Measurements from ENCODE around the gene NEK6. TPM values are rescaled to one million over a fixed set of nuclear protein-coding genes. Genes with fewer than 3 reads are reported as not detected.

Gene NEK6
- total and polyA plus RNA-seq, 4 experiments from 2014 or later, result 3.8 to 11.7 (median 8.5) TPM

- Mint-ChIP-seq H3K9me3 (peaks cover 0 to 2% (median 0%) of the 10 kb centered on the region in 8 donors), H3K4me1 (peaks cover 31 to 65% (median 46%) of the 10 kb centered on the region in 4 donors), H3K27ac (peak overlapping the region in 3 of 7 donors; percentile 55 to 87 (median 83)), H3K36me3 (peaks cover 0 to 8% of the 10 kb centered on the region in 2 donors), H3K27me3 (no peaks in the 10 kb centered on the region), H3K4me3 (peak overlapping the region; percentile 65 to 95 (median 92))
- no peaks in the 10 kb centered on the region for H3K36me3 ChIP-seq (ENCODE audit: insufficient read depth, low read length)
- no peak overlapping the region for H3K4me3 ChIP-seq (ENCODE audit: low read length in 2 of 2)
- no peak for DNase-seq
- H3K27me3 ChIP-seq (ENCODE audit: insufficient read depth, low read length), result no peaks in the 10 kb centered on the region
- no peak overlapping the region for H3K27ac ChIP-seq (ENCODE audit: low read depth, low read length)
- no peaks in the 10 kb centered on the region for H3K9me3 ChIP-seq (ENCODE audit: control insufficient read depth in 1 of 2, low read length in 2 of 2)
- intact Hi-C loops (cut with micrococcal nuclease), result loop anchor here (10.0 kb wide), 3 partner anchors 52 to 158 kb away; partner anchors contain the start of gene PSMB7
- H3K4me1 ChIP-seq (ENCODE audit: insufficient read depth, low read length), result peaks cover 31% of the 10 kb centered on the region
- ChIA-PET POLR2A (ENCODE audit: partially characterized antibody) (no interaction called here), CTCF (ENCODE audit: partially characterized antibody) (no interaction called here)
Measured at GRCh38 chr9:124256517-124257069, 1.2 kb upstream of the NEK6 start.

DNA sequence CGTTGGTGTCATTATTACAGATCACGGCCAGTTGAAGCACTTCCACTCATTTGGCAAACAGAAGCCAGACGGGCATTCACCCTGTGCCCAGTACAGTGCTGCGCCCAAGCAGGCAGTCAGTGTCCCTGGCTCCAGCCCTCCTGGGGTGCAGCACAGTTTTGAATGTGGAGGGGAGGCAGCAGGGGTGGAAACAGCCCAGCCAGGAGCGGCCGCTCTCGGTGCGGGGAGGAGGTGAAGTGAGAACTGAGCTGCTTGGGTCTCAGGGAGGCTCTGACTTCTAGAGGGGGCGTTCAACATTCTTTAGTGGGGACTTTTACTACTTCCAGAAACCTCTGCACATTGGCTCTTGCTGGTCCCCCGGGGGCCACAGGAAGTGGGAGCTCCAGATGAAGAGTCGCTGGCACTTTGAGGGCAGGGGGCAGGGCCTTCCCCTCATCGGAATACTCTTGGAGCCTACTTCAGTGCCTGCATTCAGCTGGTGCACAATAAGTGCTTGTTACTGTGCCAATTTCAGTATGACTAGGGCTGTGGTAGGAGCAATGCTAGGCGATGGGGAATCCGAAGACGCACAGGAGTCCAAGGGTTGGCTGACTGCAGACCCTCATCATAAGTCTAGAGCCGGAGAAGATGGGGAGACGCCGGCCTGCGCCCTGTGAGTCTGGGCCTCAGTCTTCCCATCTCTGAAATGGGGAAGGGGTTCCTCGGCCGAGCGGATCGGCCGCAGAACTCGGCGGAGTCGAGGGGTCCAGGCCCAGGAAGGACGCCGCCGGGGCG is 492 bp upstream of the NEK6 start:
- H3K36me3 ChIP-seq (ENCODE audit: insufficient read depth, low read length), result no peaks in the 10 kb centered on the region
- H3K4me1 Mint-ChIP-seq, result peaks cover 33 to 68% (median 49%) of the 10 kb centered on the region in 4 donors
- peak overlapping the region; percentile 57 to 95 (median 87) for H3K27ac Mint-ChIP-seq
- ChIA-PET CTCF (ENCODE audit: partially characterized antibody) (no interaction called here), POLR2A (ENCODE audit: partially characterized antibody) (interaction anchor here (0.5 to 1.1 kb wide), 3 partner anchors 18 to 1567 kb away, joined by 3 to 4 read pairs (median 4); no protein-coding TSS in a partner anchor)
- H3K36me3 Mint-ChIP-seq, result peaks cover 0 to 8% of the 10 kb centered on the region in 2 donors
- H3K4me3 Mint-ChIP-seq, result peak overlapping the region; percentile 89 to 95 (median 92)
- intact Hi-C loops (cut with micrococcal nuclease), result loop anchor here (10.0 kb wide), 3 partner anchors 52 to 158 kb away; partner anchors contain the start of gene PSMB7
- no peaks in the 10 kb centered on the region for H3K9me3 ChIP-seq (ENCODE audit: control insufficient read depth in 1 of 2, low read length in 2 of 2)
- DNase-seq, result no peak
- peak overlapping the region in 1 of 2 donors; percentile 32 for H3K4me3 ChIP-seq (ENCODE audit: low read length in 2 of 2)
- H3K9me3 Mint-ChIP-seq, result peaks cover 0 to 2% (median 0%) of the 10 kb centered on the region in 8 donors
- H3K4me1 ChIP-seq (ENCODE audit: insufficient read depth, low read length), result peaks cover 32% of the 10 kb centered on the region
- no peak overlapping the region for H3K27ac ChIP-seq (ENCODE audit: low read depth, low read length)
- H3K27me3 Mint-ChIP-seq, result no peaks in the 10 kb centered on the region
- no peaks in the 10 kb centered on the region for H3K27me3 ChIP-seq (ENCODE audit: insufficient read depth, low read length)

DNA sequence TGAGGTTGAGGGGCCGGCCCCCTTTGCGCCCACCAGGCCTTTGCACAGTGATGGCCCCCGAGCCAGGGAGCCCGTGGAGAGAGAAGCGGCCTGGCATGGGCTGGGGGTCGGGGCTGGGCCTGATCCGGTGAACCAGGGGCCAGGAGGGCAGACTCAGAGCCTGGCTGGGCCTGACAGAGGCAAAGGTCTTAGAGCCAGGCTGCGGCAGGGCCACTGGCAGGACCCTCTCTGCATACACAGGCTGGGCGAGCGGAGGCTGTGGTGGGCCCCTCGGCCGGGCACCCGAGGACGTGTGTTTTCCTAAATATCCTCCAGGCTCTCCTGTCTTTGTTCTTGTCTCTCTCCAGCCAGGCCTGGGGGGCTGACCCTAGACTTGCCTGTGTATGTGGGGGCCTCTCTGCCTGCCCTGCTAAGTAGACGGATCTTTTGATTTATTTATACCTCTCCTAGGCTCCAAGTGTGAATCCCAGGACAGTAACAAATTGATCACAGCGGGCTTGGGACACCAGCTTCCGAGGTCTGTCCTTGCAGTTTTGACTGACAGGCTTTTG is 933 bp downstream of the NEK6 start:
- H3K36me3 ChIP-seq (ENCODE audit: insufficient read depth, low read length), result peaks cover 5% of the 10 kb centered on the region
- H3K27ac Mint-ChIP-seq, result peak overlapping the region; percentile 81 to 96 (median 91)
- ChIA-PET CTCF (ENCODE audit: partially characterized antibody) (no interaction called here), POLR2A (ENCODE audit: partially characterized antibody) (no interaction called here)
- peaks cover 0 to 8% of the 10 kb centered on the region in 2 donors for H3K36me3 Mint-ChIP-seq
- peak overlapping the region; percentile 94 to 97 (median 96) for H3K4me3 Mint-ChIP-seq
- intact Hi-C loops (cut with micrococcal nuclease), result loop anchor here (10.0 kb wide), 3 partner anchors 54 to 156 kb away; partner anchors contain the start of gene PSMB7
- H3K27me3 ChIP-seq (ENCODE audit: insufficient read depth, low read length), result no peaks in the 10 kb centered on the region
- peak overlapping the region; percentile 65 for H3K4me3 ChIP-seq (ENCODE audit: low read length in 2 of 2)
- no peaks in the 10 kb centered on the region for H3K9me3 ChIP-seq (ENCODE audit: control insufficient read depth in 1 of 2, low read length in 2 of 2)
- peaks cover 33 to 71% (median 51%) of the 10 kb centered on the region in 4 donors for H3K4me1 Mint-ChIP-seq
- no peak for DNase-seq
- H3K9me3 Mint-ChIP-seq, result peaks cover 0 to 2% (median 0%) of the 10 kb centered on the region in 8 donors
- peaks cover 32% of the 10 kb centered on the region for H3K4me1 ChIP-seq (ENCODE audit: insufficient read depth, low read length)
- H3K27ac ChIP-seq (ENCODE audit: low read depth, low read length), result peak overlapping the region; percentile 15
- no peaks in the 10 kb centered on the region for H3K27me3 Mint-ChIP-seq

DNA sequence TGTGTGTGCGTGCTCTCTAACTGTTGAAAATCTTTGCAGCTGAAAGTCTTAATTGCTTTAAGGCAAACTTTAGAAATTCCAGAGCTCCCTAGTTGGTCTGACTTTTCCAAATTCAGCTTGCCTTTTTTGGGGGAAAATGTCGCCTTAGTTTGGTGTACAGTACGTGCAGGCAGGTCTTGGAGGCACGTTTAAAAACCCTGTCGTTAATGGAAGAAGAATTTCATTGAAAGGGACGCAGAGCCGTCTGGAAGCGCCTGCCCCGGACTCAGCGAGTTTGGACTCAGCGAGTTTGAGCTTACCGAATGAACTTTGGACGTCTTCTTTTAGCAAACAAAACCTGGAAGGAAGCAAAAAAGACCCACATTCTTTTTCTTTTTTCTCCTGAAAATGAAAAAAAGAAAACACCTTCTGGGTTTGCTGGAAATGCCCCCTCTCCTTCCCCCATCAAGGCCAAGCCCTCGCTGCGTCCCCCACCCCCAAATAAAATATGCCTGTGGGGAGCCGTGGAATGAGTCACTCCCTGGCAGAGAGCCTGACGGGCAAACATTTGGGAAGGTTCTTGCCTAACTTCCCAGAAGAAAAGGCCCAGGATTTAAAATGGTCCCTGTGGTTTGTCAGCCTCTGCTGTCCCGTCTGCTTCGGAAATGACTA is 1.5 kb downstream of the NEK6 start:
- ChIA-PET CTCF (ENCODE audit: partially characterized antibody) (no interaction called here), POLR2A (ENCODE audit: partially characterized antibody) (no interaction called here)
- no peaks in the 10 kb centered on the region for H3K27me3 ChIP-seq (ENCODE audit: insufficient read depth, low read length)
- DNase-seq, result no peak
- Mint-ChIP-seq H3K4me1 (peaks cover 30 to 68% (median 47%) of the 10 kb centered on the region in 4 donors), H3K4me3 (peak overlapping the region; percentile 94 to 97 (median 96)), H3K9me3 (peaks cover 0 to 2% (median 0%) of the 10 kb centered on the region in 8 donors), H3K27ac (peak overlapping the region in 3 of 7 donors; percentile 64 to 81 (median 72)), H3K36me3 (peaks cover 0 to 8% of the 10 kb centered on the region in 2 donors), H3K27me3 (no peaks in the 10 kb centered on the region)
- H3K27ac ChIP-seq (ENCODE audit: low read depth, low read length), result no peak overlapping the region
- no peaks in the 10 kb centered on the region for H3K9me3 ChIP-seq (ENCODE audit: control insufficient read depth in 1 of 2, low read length in 2 of 2)
- intact Hi-C loops (cut with micrococcal nuclease), result loop anchor here (10.0 kb wide), 3 partner anchors 54 to 156 kb away; partner anchors contain the start of gene PSMB7
- peaks cover 31% of the 10 kb centered on the region for H3K4me1 ChIP-seq (ENCODE audit: insufficient read depth, low read length)
- H3K4me3 ChIP-seq (ENCODE audit: low read length in 2 of 2), result peak overlapping the region in 1 of 2 donors; percentile 65
- peaks cover 5% of the 10 kb centered on the region for H3K36me3 ChIP-seq (ENCODE audit: insufficient read depth, low read length)

GRCh38 chr9:124260769-124261603 is 3.2 kb downstream of the NEK6 start:
- Histone ChIP-seq H3K9me3 (ENCODE audit: control insufficient read depth in 1 of 2, low read length in 2 of 2) (no peaks in the 10 kb centered on the region), H3K36me3 (ENCODE audit: insufficient read depth, low read length) (peaks cover 5% of the 10 kb centered on the region), H3K27ac (ENCODE audit: low read depth, low read length) (no peak overlapping the region), H3K4me3 (ENCODE audit: low read length in 2 of 2) (no peak overlapping the region), H3K4me1 (ENCODE audit: insufficient read depth, low read length) (peaks cover 27% of the 10 kb centered on the region), H3K27me3 (ENCODE audit: insufficient read depth, low read length) (no peaks in the 10 kb centered on the region)
- Mint-ChIP-seq H3K36me3 (peaks cover 0 to 8% of the 10 kb centered on the region in 2 donors), H3K4me3 (peak overlapping the region in 7 of 8 donors; percentile 7 to 74 (median 45)), H3K27me3 (no peaks in the 10 kb centered on the region), H3K9me3 (peaks cover 0 to 2% (median 0%) of the 10 kb centered on the region in 8 donors), H3K4me1 (peaks cover 27 to 72% (median 48%) of the 10 kb centered on the region in 4 donors), H3K27ac (peak overlapping the region in 5 of 7 donors; percentile 43 to 79 (median 61))
- POLR2A ChIA-PET (ENCODE audit: partially characterized antibody), result no interaction called here
- intact Hi-C loops (cut with micrococcal nuclease), result no loop called here
- DNase-seq, result no peak
- CTCF ChIA-PET (ENCODE audit: partially characterized antibody), result no interaction called here

DNA sequence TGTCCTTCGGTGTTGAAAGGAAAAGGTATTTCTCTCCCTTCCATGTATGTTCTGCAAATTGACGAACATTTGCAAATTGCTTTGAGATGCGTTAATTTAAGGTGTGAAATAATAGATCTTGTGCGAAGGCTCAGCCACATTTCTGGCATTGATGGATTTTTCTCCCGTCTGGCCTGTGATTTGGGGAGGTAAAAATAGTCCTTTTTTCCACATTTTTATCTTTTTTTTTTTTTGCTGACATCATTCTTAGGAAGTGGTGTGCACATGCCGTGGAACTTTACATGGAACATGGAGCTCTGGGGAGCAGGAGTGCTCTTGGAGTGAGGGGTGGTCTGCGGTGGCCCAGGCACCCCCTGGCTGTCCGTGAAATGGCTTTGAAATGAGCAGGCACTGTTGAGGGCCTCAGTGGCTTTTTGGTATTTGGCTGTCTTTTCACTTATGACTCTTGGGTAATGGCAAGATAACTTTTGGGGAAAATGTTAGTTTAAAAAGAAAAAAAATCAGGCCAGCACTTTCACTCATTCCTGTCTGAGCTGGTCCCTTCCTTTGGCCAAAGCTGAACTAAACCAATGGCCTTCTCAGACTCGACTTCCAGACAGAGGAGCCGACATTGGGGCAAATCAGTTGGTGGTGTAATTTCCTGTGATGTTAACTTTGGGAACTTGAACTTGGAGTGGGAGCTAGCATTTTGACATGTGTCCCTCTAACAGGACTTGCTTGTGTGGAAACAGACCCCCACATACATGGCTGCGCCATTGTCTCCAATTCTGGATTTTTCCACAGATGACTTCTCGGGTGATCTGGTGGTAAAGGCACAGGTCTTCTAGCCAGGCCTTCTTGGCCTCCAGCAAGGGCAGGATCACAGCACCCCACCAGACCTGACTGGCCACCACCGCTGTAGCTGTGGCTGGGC is 4.2 kb downstream of the NEK6 start:
- peaks cover 28 to 77% (median 48%) of the 10 kb centered on the region in 4 donors for H3K4me1 Mint-ChIP-seq
- DNase-seq, result no peak
- H3K27ac Mint-ChIP-seq, result peak overlapping the region in 3 of 7 donors; percentile 43 to 79 (median 57)
- H3K4me3 ChIP-seq (ENCODE audit: low read length in 2 of 2), result no peak overlapping the region
- no peak overlapping the region for H3K27ac ChIP-seq (ENCODE audit: low read depth, low read length)
- H3K27me3 Mint-ChIP-seq, result no peaks in the 10 kb centered on the region
- peaks cover 0 to 2% (median 0%) of the 10 kb centered on the region in 8 donors for H3K9me3 Mint-ChIP-seq
- H3K4me1 ChIP-seq (ENCODE audit: insufficient read depth, low read length), result peaks cover 31% of the 10 kb centered on the region
- intact Hi-C loops (cut with micrococcal nuclease), result no loop called here
- H3K4me3 Mint-ChIP-seq, result peak overlapping the region in 5 of 8 donors; percentile 10 to 74 (median 43)
- ChIA-PET POLR2A (ENCODE audit: partially characterized antibody) (no interaction called here), CTCF (ENCODE audit: partially characterized antibody) (no interaction called here)
- H3K36me3 ChIP-seq (ENCODE audit: insufficient read depth, low read length), result peaks cover 5% of the 10 kb centered on the region
- no peaks in the 10 kb centered on the region for H3K9me3 ChIP-seq (ENCODE audit: control insufficient read depth in 1 of 2, low read length in 2 of 2)
- H3K36me3 Mint-ChIP-seq, result peaks cover 0 to 7% of the 10 kb centered on the region in 2 donors
- no peaks in the 10 kb centered on the region for H3K27me3 ChIP-seq (ENCODE audit: insufficient read depth, low read length)

All from CD4-positive, alpha-beta memory T cell (primary cell).